ENCODE results near the gene CDK14. TPM values are rescaled to one million over a fixed set of nuclear protein-coding genes. Genes with fewer than 3 reads are reported as not detected.

The CDK14 gene
- total RNA-seq, 1 donor from 2014 or later: 21.6 TPM

GRCh38 chr7:90931986-90932916 is 336.1 kb downstream of the CDK14 start:
- DNase-seq (ENCODE audit: low spot score) (no peak), ATAC-seq (no peak)

- DNase-seq (ENCODE audit: low spot score): no peak
- no peak for ATAC-seq
Measured at GRCh38 chr7:90933041-90933440, 336.9 kb downstream of the CDK14 start.

- DNase-seq (ENCODE audit: low spot score) (no peak), ATAC-seq (no peak)
Measured at GRCh38 chr7:90933984-90934383, 337.9 kb downstream of the CDK14 start.

GRCh38 chr7:90938371-90938770 is 342.2 kb downstream of the CDK14 start:
- no peak for DNase-seq (ENCODE audit: low spot score)
- ATAC-seq: no peak

GRCh38 chr7:90939666-90940065 is 343.5 kb downstream of the CDK14 start:
- no peak for ATAC-seq

GRCh38 chr7:90944021-90944420 is 347.9 kb downstream of the CDK14 start:
- ATAC-seq (no peak), DNase-seq (ENCODE audit: low spot score) (no peak)

More at GRCh38 chr7:90939666-90940065, 343.5 kb downstream of the CDK14 start:
- DNase-seq (ENCODE audit: low spot score): no peak

- DNase-seq (ENCODE audit: low spot score) (no peak), ATAC-seq (no peak)
Measured at GRCh38 chr7:90945104-90945787, 349.1 kb downstream of the CDK14 start.

- DNase-seq (ENCODE audit: low spot score) (peak; percentile 47), ATAC-seq (peak; percentile 82)
Measured at GRCh38 chr7:90946730-90947501, 350.8 kb downstream of the CDK14 start.

GRCh38 chr7:90948085-90948484 is 352.0 kb downstream of the CDK14 start:
- DNase-seq (ENCODE audit: low spot score): no peak
- ATAC-seq: no peak

- ATAC-seq (no peak), DNase-seq (ENCODE audit: low spot score) (no peak)
Measured at GRCh38 chr7:90951229-90951628, 355.1 kb downstream of the CDK14 start.

GRCh38 chr7:90951986-90952954 is 356.1 kb downstream of the CDK14 start:
- DNase-seq (ENCODE audit: low spot score) (no peak), ATAC-seq (no peak)

- ATAC-seq: no peak
- no peak for DNase-seq (ENCODE audit: low spot score)
Measured at GRCh38 chr7:90955641-90956207, 359.6 kb downstream of the CDK14 start.

GRCh38 chr7:90957883-90958282 is 361.8 kb downstream of the CDK14 start:
- ATAC-seq (no peak), DNase-seq (ENCODE audit: low spot score) (no peak)

- ATAC-seq (no peak), DNase-seq (ENCODE audit: low spot score) (no peak)
Measured at GRCh38 chr7:90958647-90959046, 362.5 kb downstream of the CDK14 start.

GRCh38 chr7:90961037-90961725 is 365.1 kb downstream of the CDK14 start:
- DNase-seq (ENCODE audit: low spot score) (no peak), ATAC-seq (no peak)

GRCh38 chr7:90965211-90965610 is 369.1 kb downstream of the CDK14 start:
- DNase-seq (ENCODE audit: low spot score) (no peak), ATAC-seq (no peak)

GRCh38 chr7:90966346-90966745 is 370.2 kb downstream of the CDK14 start:
- ATAC-seq: no peak

GRCh38 chr7:90968871-90969270 is 372.8 kb downstream of the CDK14 start:
- ATAC-seq: no peak

More at GRCh38 chr7:90966346-90966745, 370.2 kb downstream of the CDK14 start:
- no peak for DNase-seq (ENCODE audit: low spot score)

GRCh38 chr7:90972906-90973550 is 376.9 kb downstream of the CDK14 start:
- ATAC-seq (no peak), DNase-seq (ENCODE audit: low spot score) (no peak)

More at GRCh38 chr7:90968871-90969270, 372.8 kb downstream of the CDK14 start:
- DNase-seq (ENCODE audit: low spot score): no peak

Measured in left lobe of liver (tissue), 2 donors.